ENCODE results near the gene C5orf47.

The C5orf47 gene, protein sequence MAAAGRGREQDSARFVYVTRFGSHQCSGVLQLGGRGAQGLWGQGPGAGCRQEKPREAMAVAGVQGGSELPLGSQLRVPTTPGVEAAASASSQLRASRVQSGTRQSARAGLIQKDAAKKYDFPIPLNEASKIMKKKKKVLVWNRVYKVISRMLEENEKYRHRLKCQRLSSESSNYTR
- total RNA-seq, result 0 to 0.18 (median 0) reads per million in 4 experiments

- no peak for DNase-seq
Observed at GRCh38 chr5:173988554-173989431, at the start of gene C5orf47. TSS of gene C5orf47 (plus strand) at chr5:173989170. CDS start at chr5:173989264, 94 bp downstream.

- DNase-seq, result no peak
Observed at GRCh38 chr5:173940269-173940668, 48.7 kb upstream of the C5orf47 start.

DNA sequence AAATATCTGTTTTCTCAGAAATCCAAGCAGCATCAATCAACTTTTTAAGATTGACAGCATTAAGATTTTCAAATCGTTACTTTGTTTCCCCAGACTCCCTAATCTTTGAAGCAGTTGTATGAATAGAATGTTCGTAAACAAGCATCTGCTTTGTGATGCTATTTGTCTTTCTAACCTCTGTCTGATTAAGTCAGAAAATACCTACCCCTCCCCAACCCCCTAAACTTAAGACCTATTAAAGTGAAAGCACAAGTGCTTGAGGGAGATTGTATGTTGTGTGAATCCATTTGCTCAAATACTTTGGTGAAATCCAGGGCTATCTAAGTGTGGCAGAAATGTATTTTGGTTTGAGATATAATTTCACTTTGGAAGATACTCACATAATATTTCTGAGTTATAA lies 47.9 kb upstream of the C5orf47 start:
- DNase-seq, result no peak

DNA sequence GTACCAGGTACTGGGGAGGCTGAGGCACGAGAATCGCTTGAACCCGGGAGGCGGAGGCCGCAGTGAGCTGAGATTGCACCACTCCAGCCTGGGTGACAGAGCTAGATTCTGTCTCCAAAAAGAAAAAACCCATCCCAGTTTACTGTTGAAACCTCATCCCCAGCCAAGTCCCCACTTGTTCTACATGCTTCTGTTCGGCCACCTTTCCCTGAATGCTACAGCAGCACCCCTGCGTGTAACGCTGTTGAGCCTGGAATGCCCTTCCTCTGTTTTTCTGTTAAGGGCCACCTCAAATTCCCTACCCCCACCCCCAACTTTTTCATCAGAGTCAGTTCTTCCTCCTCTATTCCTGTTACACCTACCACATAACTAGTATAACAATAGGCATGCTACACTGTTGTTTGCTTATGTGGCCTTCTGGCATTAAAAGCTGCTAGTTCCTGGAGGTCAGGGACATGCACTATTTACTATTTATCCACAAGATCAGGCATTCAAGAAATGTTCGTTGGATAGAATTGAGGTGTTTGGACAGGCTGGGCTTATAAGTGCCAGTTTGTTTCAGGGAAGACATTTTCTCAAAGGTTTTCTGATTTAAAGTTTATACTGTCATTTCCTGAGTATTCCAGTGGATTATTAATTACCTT lies 47.1 kb upstream of the C5orf47 start:
- no peak for DNase-seq

DNA sequence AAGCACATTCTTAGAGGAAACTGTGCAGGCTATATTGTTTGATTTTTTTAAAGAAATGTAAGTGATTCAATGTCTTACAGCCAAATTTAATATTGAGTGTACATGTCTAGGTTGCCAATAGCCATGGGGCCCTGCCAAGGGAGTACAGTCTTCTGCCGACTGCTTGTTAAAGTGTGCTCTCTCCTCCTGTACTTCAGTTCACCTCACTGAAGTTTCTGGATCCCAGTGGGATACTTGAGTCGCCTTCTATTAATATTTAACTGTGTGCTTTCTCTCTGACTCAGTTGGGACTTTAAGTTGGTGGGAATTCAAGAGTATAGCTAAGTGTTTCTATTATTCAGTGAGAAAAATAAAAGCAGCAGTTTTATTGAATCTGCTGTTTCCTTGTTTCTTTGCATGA lies 44.5 kb upstream of the C5orf47 start:
- DNase-seq, result no peak

DNA sequence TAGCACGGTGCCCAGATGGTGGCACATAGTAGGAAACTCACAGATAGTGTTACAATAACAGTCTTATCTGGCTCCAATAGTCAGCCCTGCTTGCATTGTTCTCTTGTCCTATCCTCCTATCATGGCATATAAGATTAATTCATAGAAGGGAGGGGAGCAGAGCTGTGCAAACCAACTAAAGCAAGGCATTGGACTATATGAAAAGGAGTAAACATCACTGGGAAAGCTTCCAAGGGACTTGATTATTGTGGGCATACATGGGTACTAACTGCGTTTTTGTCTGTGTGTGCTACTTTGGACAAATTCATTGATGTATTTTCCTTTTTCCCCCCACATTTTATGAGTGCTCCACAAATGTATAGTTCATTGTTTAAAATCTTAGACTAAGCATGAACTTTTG lies 43.8 kb upstream of the C5orf47 start:
- DNase-seq, result no peak

DNA sequence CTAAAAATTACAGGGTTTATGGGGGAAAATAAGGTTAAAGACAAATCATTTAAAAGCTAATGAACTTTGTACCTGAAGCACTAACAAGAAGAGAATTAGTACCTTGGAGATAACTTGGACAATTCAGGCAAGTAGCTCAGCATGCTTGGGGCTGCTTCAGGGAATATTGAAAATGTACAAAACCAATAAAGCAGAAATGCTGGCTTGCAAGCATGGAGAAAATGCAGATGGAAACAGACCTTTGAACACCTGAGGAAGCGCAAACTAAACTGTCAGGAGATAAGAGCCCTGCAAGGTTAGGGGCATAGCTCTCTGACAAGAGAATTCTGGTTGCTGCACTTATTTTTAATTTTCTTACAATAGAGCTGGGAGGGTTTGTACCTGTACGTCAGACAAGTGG lies 42.6 kb upstream of the C5orf47 start:
- no peak for DNase-seq

GRCh38 chr5:173950829-173951228 lies 38.1 kb upstream of the C5orf47 start:
- DNase-seq, result no peak

GRCh38 chr5:173953528-173954090 lies 35.4 kb upstream of the C5orf47 start:
- no peak for DNase-seq

GRCh38 chr5:173954671-173955521 lies 34.1 kb upstream of the C5orf47 start:
- DNase-seq, result no peak

DNA sequence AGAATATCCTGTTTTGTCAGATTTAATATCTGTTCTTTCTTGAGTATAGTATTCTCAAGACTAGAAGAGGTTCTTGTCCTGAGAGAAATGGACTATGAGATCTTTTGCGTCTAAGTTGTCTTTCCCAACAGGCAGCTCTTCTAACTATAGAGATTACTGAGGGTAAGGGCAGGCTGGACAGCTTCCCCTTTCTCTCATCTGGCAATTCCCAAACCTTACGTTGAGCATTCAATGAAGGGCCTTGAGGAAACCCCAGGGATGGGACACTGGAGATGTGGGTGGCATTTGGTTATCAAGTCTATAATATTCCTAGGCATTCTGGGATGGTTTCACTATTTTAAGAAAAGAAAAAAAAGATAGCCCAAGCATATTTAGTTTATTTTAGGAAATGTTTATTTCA lies 28.0 kb upstream of the C5orf47 start:
- no peak for DNase-seq

DNA sequence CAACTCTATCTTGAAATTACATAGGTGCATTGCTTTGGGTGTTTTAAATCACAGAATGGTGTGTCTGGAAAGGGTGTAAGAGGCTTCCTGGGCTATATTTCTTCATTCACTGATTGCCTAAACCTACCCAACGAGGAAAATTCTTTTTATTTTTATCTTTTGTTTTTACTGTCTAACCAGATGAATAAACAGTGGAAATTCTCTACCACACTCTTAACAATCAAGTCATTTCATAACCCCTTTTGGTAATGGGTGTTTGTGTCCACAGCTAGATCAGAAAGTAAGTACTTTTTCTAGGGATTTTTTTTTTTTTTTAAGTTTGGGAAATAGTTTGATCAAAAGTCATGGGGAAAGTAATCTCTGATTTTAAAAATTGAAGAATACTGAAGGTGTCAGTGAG lies 27.6 kb upstream of the C5orf47 start:
- no peak for DNase-seq

GRCh38 chr5:173962436-173962972 lies 26.5 kb upstream of the C5orf47 start:
- no peak for DNase-seq

- no peak for DNase-seq
Observed at GRCh38 chr5:173963182-173963838, 25.7 kb upstream of the C5orf47 start.

DNA sequence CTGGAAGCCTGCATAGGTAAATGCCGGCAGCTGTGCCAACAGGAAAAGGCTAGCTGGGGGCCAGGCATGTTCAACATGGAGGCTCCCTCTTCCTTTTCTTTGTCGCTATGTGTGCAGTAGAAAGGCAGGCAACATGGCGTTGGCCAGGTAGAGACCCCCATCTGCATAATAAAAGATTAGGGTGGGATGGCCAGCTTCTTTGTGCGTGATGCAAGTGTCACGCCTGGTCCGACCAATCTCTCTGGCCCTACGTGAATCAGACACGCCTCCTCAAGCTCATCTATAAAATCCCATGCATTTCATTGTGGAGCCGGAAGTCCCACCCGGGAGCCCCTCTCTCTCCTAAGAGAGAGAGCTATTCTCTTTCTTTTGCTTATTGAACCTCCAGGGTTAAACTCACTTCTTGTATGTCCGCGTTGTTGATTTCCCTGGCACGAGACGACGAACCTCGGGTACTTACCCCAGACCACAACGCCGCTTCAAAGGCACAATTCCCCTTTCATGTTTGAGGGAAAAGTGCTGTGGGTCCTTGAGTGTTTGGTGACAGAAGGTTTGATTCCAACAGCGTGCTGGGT lies 25.0 kb upstream of the C5orf47 start:
- no peak for DNase-seq

GRCh38 chr5:173964506-173964905 lies 24.5 kb upstream of the C5orf47 start:
- DNase-seq, result no peak

DNA sequence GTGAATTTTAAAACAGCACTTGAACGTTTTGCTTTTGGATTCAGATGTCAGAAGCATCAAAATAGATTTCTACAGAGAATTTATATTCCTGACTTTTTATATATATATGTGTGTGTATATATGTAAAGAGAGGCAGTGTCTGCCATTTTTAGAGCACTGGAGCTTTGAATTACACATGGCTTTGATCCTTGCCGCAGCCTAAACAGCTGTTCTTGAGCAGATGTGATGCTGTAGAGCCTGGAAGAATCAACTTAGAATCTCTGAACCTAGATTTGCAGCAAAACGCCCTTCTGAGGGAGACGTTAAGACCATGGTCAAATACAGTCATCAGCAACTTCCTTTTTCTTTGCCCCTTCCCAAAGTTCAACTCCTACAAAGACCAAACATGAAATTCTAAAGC lies 21.7 kb upstream of the C5orf47 start:
- DNase-seq, result no peak

DNA sequence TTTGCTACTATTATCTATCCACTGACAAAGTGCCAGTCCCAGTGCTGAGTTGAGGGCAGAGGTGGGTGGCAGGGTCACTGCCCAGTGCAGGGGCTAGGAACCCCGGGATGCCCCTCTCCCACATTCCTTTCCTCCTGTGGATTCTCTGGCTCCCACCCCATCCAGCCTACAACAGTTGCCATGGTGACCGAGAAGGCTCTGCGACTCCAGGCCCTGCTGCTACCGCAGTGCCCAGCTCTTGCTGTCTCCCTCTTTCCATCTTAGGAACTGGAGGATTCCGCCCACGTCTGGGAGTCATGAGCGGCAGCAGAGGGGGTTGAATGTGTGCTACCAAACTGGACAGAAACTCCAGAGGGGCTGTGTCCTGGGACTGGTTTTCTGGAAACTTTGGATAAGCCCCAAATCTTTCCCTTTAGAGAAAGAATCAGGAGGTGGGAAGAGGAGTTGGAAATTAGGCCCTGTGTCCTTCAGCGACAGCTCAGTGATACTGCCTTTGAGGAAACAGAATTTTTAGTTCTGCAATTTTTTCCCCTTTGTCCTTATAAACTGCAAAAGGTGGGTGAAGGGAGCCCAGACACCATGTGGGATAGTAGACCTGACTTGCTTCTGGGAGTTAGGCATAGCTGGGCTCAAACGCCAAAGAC lies 20.7 kb upstream of the C5orf47 start:
- DNase-seq, result no peak

- no peak for DNase-seq
Observed at GRCh38 chr5:173969167-173970049, 19.6 kb upstream of the C5orf47 start.
